Esophagus squamous epithelium (tissue), 5 donors: Measurements from ENCODE around the gene RARS2. TPM values are rescaled to one million over a fixed set of nuclear protein-coding genes. Genes with fewer than 3 reads are reported as not detected.

Experiments used
- DNase-seq: peaks from one replicate; lab custom pipeline; 2025; lab: John Stamatoyannopoulos, UW
- H3K27ac ChIP-seq, 4 donors: fragments of 200-600 bp; sonication (generic); one replicate each; pipeline ENCODE4 v1.5.1; 2016 to 2019; ENCODE audit warnings: mild to moderate bottlenecking in 1 of 4
- H3K27me3 ChIP-seq, 4 donors: fragments of 200-600 bp; sonication (generic); 1 replicate in 3 of 4; 2 replicates in 1 of 4; pipeline versions ENCODE4 v1.5.1 to v1.6.0; 2017 to 2021; ENCODE audit warnings: antibody characterized with exemption in 1 of 4
- H3K36me3 ChIP-seq, 3 donors: fragments of 200-600 bp; sonication (generic); one replicate each; pipeline ENCODE4 v1.5.1; 2016 to 2019
- H3K4me1 ChIP-seq, 3 donors: fragments of 200-600 bp; sonication (generic); one replicate each; pipeline ENCODE4 v1.5.1; 2017 to 2019
- H3K4me3 ChIP-seq, 4 donors: fragments of 200-600 bp; sonication (generic); 1 replicate in 3 of 4; 2 replicates in 1 of 4; pipeline ENCODE4 v1.5.1; 2016 to 2019; ENCODE audit warnings: mild to moderate bottlenecking in 2 of 4, moderate library complexity in 1 of 4
- H3K9me3 ChIP-seq, 3 donors: fragments of 200-600 bp; sonication (generic); one replicate each; pipeline ENCODE4 v1.5.1; 2016 to 2019
- POLR2A ChIP-seq, 4 donors: fragments of 450-650 bp; IDR thresholded peaks; one replicate each; pipeline ENCODE4 v1.6.1; 2017; ENCODE audit warnings: antibody characterized with exemption in 4 of 4, mild to moderate bottlenecking in 4 of 4, moderate library complexity in 3 of 4
- WGBS, 2 donors: methylation state at CpG; one replicate each; pipeline ENCODE4 v1.1.5; 2018; 5-methylcytosine and 5-hydroxymethylcytosine counted together
- intact Hi-C: fragments of 100-400 bp; cut with DNase I; formaldehyde crosslinking; loops from one replicate; pipeline ENCODE4 v1.15.0; 2022
- total RNA-seq, 4 donors: library from RNA; depleted of rRNA; stranded (reverse); fragments of >200 nt; gene quantifications; one replicate each; pipeline ENCODE4 v1.1.0, GENCODE V29; 2016
- TF ChIP-seq, protein P1 (sequence below), 6 experiments: fragments of 450-650 bp in 4 of 6; fragments of 200-600 bp in 2 of 6; sonication (generic) in 2 of 6; IDR thresholded peaks; one replicate each; pipeline ENCODE4 v1.5.1; 2016 to 2019; ENCODE audit warnings: antibody characterized with exemption in 6 of 6, mild to moderate bottlenecking in 4 of 6, moderate library complexity in 4 of 6
- donor health status: DM: yes; HTN: yes; CAD: no.

The RARS2 gene
- total RNA-seq, 4 donors from 2014 or later = 9.6 to 24.1 (median 21.9) TPM

GRCh38 chr6:87538510-87539260, 51.1 kb downstream of the RARS2 start:
- 100% methylated on average over 1 of the region's 1 CpG for WGBS, 2 donors
- peaks cover 0 to 68% (median 0%) of the 10 kb centered on the region in 3 donors for H3K36me3 ChIP-seq
- H3K4me3 ChIP-seq = no peak overlapping the region
- H3K9me3 ChIP-seq = peaks cover 0 to 3% (median 0%) of the 10 kb centered on the region in 3 donors
- H3K4me1 ChIP-seq = no peaks in the 10 kb centered on the region
- intact Hi-C loops = no loop called here
- no peak for DNase-seq
- no peak for TF ChIP-seq POLR2A (IDR thresholded peaks at IDR 0.05)
- TF ChIP-seq, protein P1, sequence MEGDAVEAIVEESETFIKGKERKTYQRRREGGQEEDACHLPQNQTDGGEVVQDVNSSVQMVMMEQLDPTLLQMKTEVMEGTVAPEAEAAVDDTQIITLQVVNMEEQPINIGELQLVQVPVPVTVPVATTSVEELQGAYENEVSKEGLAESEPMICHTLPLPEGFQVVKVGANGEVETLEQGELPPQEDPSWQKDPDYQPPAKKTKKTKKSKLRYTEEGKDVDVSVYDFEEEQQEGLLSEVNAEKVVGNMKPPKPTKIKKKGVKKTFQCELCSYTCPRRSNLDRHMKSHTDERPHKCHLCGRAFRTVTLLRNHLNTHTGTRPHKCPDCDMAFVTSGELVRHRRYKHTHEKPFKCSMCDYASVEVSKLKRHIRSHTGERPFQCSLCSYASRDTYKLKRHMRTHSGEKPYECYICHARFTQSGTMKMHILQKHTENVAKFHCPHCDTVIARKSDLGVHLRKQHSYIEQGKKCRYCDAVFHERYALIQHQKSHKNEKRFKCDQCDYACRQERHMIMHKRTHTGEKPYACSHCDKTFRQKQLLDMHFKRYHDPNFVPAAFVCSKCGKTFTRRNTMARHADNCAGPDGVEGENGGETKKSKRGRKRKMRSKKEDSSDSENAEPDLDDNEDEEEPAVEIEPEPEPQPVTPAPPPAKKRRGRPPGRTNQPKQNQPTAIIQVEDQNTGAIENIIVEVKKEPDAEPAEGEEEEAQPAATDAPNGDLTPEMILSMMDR (IDR thresholded peaks at IDR 0.05) = no peak
- no peaks in the 10 kb centered on the region for H3K27me3 ChIP-seq
- H3K27ac ChIP-seq = no peak overlapping the region

- intact Hi-C loops = no loop called here
- no peak for DNase-seq
- no peaks in the 10 kb centered on the region for H3K9me3 ChIP-seq
- WGBS, 2 donors = 93 to 94% methylated on average over 2 of the region's 2 CpGs
- H3K36me3 ChIP-seq = peaks cover 0 to 48% (median 0%) of the 10 kb centered on the region in 3 donors
- no peaks in the 10 kb centered on the region for H3K27me3 ChIP-seq
- TF ChIP-seq, protein P1 (IDR thresholded peaks at IDR 0.05) = no peak
- TF ChIP-seq POLR2A (IDR thresholded peaks at IDR 0.05) = no peak
- H3K4me1 ChIP-seq = no peaks in the 10 kb centered on the region
- no peak overlapping the region for H3K27ac ChIP-seq
- no peak overlapping the region for H3K4me3 ChIP-seq
Observed at GRCh38 chr6:87534377-87535047, 55.3 kb downstream of the RARS2 start.

- intact Hi-C loops = no loop called here
- H3K9me3 ChIP-seq = no peaks in the 10 kb centered on the region
- DNase-seq = no peak
Observed at GRCh38 chr6:87529221-87529620, 60.6 kb downstream of the RARS2 start.

DNA sequence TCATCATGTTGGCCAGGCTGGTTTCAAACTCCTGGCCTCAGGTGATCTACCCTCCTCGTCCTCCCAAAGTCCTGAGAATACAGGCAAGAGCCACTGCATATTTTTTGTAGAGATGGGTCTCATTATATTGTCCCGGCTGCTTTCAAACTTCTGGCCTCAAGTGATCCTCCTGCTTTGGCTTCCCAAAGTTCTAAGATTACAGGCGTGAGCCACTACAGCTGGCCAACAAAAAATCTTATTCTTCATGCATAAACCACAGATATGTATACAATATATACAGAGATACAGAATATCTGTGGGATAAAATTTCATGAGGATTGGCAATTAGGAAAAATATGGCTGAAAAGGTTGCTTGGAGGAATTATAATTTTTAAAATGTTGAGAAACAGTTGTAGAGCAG, 67.1 kb downstream of the RARS2 start:
- no peak overlapping the region for H3K4me3 ChIP-seq
- no peak for DNase-seq

More at GRCh38 chr6:87529221-87529620, 60.6 kb downstream of the RARS2 start:
- 88 to 96% methylated on average over 1 of the region's 1 CpG for WGBS, 2 donors
- Histone ChIP-seq H3K36me3 (peaks cover 0 to 65% (median 0%) of the 10 kb centered on the region in 3 donors), H3K27ac (no peak overlapping the region), H3K4me3 (no peak overlapping the region), H3K27me3 (no peaks in the 10 kb centered on the region), H3K4me1 (no peaks in the 10 kb centered on the region)
- TF ChIP-seq POLR2A (IDR thresholded peaks at IDR 0.05) = no peak
- TF ChIP-seq, protein P1 (IDR thresholded peaks at IDR 0.05) = no peak

More for the DNA sequence above, 67.1 kb downstream of the RARS2 start:
- H3K27me3 ChIP-seq = no peaks in the 10 kb centered on the region
- H3K27ac ChIP-seq = no peak overlapping the region
- H3K36me3 ChIP-seq = peaks cover 0 to 83% (median 7%) of the 10 kb centered on the region in 3 donors
- no peaks in the 10 kb centered on the region for H3K4me1 ChIP-seq
- WGBS, 2 donors = 90 to 94% methylated on average over 3 of the region's 3 CpGs
- no peaks in the 10 kb centered on the region for H3K9me3 ChIP-seq
- intact Hi-C loops = no loop called here
- no peak for TF ChIP-seq POLR2A (IDR thresholded peaks at IDR 0.05)
- TF ChIP-seq, protein P1 (IDR thresholded peaks at IDR 0.05) = no peak
